NCI-H1417 (cell line): Measurements from ENCODE around the gene MET.
"Not testable (repeated sequence)": the region's sequence is repeated elsewhere in the genome, so short reads cannot be mapped to it uniquely, and the experiment has no call there.

Experiments
- DNase-seq, 3 experiments: peaks; one replicate each; lab custom pipeline; 2025; lab: John Stamatoyannopoulos, UW

The MET gene

DNA sequence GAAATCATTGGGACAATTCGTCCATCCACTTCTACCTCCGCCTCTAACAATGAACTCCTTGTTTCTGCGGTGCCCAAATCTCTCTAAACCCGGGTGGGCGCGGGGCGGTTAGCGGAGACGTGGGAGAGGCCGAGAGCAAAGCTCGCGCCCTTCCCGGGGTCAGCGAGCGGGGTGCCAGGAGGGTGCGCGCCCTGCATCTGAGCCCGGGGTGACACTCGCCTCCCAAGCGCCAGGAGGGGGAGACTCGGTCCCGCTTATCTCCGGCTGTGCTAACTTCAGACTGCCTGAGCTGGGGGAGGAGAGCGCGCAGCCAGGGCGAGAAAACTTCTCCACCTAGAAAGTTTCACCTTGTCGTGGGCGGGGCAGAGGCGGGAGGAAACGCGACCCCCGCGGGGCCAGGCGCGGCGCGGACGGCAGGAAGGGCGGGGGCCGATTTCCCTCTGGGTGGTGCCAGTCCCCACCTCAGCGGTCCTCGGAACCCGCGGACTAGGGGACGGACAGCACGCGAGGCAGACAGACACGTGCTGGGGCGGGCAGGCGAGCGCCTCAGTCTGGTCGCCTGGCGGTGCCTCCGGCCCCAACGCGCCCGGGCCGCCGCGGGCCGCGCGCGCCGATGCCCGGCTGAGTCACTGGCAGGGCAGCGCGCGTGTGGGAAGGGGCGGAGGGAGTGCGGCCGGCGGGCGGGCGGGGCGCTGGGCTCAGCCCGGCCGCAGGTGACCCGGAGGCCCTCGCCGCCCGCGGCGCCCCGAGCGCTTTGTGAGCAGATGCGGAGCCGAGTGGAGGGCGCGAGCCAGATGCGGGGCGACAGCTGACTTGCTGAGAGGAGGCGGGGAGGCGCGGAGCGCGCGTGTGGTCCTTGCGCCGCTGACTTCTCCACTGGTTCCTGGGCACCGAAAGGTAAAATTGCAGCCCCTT is at the start of gene MET:
Gene MET, plus strand, starts transcription at position 516 of the 915 bp plus-strand sequence. CDS start 26,889 bp downstream, outside the sequence.
- DNase-seq, result peak; percentile 80 to 93 (median 92)

GRCh38 chr7:116626886-116627285 is 45.1 kb upstream of the MET start:
- no peak for DNase-seq

DNA sequence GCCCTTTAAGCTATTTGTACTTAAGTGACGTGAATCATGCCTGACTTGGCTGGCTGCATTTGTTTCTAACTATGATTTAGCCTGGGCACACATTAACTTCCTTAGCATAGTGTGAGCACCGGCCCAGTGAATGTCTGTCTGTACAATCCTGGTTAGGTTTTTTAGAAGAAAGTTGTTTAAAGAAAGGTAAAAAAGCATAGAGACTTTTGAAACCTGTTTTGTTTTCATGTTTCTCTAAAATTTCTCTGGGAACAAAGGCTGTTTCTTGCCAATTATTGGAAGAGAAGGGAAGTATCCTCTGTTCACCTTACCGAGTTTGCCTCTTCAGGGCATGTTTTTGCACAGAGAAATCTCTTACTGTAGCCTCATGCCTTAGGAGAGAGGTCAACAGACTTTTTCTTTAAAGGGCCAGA is 42.9 kb upstream of the MET start:
- no peak for DNase-seq

DNA sequence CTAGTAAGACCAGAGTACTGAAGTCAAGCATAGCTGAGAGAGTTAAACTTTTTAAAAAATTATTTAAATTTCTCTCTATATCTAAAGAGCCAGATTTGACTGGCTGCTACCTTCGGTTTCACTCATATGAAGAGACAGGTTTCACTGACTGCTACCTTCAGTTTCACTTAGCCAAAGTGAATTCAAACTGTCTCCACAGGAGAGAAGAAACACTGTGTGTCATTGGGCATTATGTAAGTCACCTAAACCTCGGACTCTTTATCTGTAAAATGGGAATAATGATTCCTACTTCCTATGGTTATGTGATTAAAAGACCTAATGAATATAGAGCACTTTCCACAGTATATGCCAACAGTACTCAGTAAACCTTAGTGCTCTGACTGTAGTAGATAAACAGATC is 41.6 kb upstream of the MET start:
- no peak for DNase-seq

DNA sequence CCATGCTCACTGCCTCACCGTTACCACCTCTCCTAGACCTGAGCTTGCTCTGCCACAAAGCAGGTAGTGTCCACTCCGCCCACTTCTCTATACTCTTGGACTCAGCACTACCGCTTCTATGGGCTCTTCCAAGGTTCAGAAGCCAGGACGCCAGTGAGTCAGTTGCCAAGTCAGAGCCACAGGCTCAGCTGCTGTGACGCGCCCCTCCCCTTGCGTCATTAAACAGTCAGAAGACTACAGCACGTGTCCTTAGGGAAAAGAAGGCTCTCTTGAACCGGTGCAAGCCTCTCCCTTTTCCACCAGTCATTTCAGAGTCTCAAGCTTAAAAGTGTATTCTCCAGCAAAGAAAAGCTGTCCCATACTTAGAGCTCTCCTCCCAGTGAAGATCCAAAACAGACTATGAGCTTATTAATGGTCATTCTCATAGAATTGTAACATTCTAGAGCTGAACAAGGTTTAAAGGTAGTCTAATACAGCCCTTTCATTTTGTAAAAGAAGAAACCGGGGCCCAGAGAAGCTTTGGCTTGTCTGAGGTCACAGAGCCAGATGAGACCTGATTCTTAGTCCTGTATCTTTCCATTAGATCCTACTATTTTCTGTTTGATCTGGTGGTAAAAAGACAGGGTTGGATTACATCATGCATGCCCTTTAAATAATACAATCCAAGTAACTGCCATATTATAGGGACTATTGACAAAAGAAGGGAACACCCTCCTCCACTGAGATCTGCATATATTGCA is 40.9 kb upstream of the MET start:
- DNase-seq, result peak in 1 of 3 experiments; percentile 73

DNA sequence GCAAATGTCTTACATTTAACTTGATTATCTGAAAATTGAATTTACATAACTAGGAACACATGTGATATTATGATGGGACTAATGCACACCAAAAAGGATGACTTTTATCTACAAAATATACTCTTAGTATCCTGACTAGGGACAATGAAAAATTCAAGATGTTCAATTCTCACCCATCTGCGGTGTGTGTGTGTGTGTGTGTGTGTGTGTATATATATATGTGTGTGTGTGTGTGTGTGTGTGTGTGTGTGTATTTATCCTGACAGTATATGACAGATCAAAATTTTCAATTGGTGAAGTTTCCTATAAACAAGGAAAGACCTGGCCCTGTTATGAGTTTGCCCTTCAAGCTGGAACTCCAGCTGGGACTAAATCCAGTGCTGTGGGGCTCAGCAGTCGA is 40.3 kb upstream of the MET start:
- DNase-seq, result no peak

DNA sequence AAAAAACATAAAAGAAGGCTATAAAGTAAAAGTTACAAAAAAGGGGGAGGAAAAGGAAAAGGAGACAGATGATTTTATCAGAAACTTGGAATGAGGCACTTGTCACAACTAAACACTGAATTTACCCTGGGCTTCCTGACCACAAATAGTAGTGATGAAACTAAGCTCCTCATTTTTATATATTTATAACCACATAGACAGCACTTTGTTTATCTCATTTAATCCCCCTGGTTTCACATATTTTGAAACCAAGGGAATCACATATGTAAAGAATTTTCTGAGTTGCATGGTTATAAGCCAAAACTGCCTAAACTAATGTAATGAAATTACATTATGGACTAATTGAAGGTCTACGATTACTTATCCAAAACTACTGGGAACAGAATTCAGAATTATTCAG is 39.6 kb upstream of the MET start:
- DNase-seq, result no peak

GRCh38 chr7:116633131-116633988 is 38.6 kb upstream of the MET start:
- DNase-seq, result no peak

DNA sequence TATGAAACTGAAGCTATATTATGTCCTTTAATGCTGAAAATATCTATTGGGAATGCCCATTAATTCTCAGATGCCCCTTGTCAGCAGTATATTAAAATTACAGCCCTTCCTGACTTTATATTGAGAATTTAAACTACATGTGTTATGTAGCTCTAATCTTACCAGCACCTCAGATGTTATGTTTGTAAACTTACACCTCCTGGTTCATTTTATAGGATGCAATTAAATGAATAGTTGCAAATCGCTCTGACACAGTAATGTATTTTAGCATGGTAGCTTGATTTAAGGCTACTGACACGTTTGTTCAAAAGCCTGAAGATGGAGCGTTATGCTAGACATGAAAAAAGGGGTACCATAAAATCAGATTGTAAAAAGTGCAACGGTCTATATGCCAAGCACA is 35.0 kb upstream of the MET start:
- peak in 1 of 3 experiments; percentile 11 for DNase-seq

- not testable (repeated sequence) for DNase-seq
Measured at GRCh38 chr7:116638592-116638991, 33.4 kb upstream of the MET start.

- no peak for DNase-seq
Measured at GRCh38 chr7:116641551-116642153, 30.3 kb upstream of the MET start.

DNA sequence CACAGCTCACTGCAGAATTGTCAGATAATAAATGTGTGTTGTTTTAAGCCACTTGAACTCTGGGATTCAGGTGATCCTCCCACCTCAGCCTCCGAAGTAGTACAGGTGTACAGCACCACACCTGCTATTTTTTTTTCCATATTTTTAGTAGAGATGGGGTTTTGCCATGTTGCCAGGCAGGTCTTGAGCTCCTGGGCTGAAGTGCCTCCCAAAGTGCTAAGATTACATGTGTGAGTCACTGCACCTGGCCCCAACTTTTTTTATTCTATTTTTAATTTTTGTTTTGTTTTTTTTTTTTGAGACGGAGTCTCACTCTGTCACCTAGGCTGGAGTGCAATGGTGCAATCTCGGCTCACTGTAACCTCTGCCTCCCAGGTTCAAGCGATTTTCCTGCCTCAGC is 28.8 kb upstream of the MET start:
- not testable (repeated sequence) for DNase-seq

GRCh38 chr7:116644628-116645027 is 27.4 kb upstream of the MET start:
- DNase-seq, result no peak

DNA sequence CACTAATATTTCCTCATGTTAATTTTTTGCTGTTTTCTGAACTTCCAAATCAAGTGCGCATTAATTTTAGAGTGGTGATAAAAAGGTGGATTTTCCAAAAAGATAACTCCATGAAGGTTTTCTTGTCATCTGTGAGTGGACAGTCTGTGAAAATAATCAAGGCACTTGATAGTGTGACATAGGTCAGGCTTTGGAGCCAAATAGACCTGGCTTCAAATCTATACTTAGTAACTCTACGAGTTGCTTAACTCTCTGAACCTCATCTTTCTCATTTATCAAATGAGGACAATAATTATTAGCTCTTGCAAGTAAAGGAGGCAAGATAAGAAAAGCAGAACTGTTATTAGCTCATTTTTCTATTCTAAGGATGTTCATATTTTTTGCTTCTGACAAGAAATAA is 24.7 kb upstream of the MET start:
- no peak for DNase-seq

GRCh38 chr7:116647861-116648260 is 24.1 kb upstream of the MET start:
- no peak for DNase-seq

GRCh38 chr7:116650436-116650835 is 21.6 kb upstream of the MET start:
- DNase-seq, result no peak

DNA sequence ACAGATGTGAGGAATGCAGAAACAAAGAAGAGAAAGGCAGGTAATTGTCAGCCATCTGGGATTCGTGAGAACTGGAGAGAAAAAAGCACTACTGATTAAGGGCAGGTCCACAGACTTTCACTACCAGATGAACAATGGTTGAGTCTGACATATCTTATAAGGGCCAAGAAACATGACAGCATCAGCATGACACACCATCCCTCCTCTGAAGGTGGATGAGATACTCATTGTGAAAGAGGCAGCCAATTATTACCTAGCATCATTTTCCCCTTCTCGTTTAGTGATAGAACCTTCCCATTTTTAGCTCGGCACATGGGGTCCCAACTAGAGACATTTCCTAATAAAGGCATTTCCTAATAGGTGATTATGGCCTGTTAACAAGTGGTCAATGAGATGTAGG is 19.2 kb upstream of the MET start:
- DNase-seq, result no peak

DNA sequence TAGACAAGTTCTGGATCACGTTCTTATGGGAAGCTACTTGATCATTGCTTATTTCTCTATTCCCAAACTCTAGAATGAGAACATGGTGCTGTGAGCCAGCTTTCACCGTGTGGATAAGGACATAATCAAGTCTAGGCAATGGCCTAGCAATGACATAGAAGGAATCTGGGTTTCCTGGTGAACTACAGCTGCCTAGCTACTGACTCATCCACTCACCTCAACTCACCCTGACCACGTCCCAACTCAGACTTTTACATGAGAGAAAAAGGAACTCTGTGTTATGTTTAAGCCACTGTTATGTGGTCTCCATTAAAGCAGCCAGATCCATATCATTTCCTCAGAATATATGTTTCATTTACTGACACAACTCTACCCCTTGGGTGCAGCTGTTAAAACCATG is 18.8 kb upstream of the MET start:
- no peak for DNase-seq

GRCh38 chr7:116653646-116654045 is 18.4 kb upstream of the MET start:
- DNase-seq, result no peak

DNA sequence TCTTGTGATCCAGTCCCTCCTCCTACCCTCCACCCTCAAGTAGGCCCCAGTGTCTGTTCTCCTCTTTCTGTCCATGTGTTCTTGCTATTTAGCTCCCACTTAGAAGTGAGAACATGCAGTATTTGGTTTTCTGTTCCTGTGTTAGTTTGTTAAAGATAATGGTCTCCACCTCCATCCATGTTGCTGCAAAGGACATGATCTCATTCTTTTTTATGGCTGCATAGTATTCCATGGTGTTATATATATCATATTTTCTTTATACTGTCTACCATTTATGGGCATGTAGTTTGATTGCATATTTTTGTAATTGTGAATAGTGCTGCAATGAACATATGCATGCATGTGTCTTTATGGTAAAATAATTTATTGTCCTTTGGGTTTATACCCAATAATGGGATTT is 12.7 kb upstream of the MET start:
- not testable (repeated sequence) for DNase-seq

DNA sequence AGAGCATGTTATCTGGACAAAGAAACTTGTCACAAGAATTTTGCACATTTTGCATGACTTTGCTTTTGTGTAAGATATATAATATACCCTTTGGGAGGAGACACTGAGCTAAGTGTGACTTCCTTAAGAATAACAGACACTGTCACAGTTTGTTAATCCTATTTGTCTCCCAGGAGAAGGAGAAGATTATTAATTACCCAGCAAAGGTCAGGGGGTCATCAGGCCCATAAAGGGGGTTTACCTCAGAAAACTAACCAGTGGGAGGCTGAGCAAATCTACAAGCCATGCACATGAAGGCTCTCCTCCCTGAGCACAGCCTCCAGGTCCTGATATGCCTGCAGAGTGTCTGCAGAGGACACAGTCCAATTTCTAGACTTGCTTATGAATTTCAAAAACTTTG is 10.1 kb upstream of the MET start:
- no peak for DNase-seq

DNA sequence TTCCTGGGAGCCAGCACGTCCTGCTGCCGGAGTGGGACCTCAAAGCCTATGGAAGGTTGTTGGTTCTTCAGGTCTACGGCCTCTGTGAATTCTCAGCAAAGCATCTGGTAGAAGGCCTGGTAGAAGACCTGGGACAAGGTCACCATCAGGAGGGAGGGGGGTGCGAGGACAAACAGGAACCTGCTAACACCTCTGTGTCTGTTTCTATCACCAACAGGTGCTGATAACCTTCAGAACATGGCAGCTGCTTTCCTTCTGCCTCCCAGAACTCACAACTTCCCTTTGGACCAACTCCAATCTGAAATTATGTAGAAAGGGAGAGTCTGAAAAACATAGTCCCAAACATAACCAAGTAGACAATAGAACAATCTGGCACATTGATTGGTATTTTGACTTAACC is 8.3 kb upstream of the MET start:
- DNase-seq, result no peak
